NCI-H524 (cell line): Measurements from ENCODE around the gene F11.
"Not testable (repeated sequence)": the region's sequence is repeated elsewhere in the genome, so short reads cannot be mapped to it uniquely, and the experiment has no call there.

Source experiments
- DNase-seq, 2 experiments: peaks; one replicate each; lab custom pipeline; 2025; lab: John Stamatoyannopoulos, UW

Gene F11

DNA sequence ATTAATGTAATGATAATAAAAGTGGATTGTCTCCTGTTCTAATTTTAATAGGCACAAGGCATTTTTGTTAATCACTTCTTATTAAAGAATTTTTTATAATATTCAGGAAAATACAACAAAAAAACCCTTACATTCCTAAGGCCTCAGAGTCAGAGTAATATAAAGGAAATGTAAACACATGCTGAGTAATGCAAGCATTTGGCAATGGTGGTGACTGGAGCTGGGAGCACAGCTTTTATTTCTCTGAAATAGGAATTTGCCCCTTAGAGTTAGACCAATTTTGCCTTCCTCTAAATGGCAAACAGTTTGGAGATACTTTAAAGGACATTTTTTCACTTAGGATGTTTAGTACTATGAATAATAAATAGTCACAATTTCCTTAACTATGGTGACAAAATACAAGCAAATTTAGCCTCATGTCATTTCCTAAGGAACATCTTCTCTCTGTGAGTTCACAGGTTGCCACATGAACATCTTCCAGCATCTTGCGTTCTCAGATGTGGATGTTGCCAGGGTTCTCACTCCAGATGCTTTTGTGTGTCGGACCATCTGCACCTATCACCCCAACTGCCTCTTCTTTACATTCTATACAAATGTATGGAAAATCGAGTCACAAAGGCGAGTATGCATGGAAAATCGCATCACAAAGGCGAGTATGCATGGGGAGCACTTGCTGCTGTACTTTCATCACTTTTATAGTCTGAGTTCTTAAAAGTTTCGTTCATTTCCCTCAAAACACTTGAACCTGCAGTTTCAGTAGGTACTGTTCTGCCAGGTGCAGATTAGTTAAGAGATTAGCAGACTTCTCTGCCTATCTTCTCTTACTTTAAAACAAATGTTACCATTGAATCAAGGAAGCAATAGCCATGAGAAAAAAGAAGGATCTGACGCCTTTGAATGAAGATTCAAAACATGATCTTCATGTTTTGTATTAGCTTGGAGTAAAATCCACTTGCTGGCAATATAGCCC, 15.9 kb upstream of the F11 start:
- no peak for DNase-seq

DNA sequence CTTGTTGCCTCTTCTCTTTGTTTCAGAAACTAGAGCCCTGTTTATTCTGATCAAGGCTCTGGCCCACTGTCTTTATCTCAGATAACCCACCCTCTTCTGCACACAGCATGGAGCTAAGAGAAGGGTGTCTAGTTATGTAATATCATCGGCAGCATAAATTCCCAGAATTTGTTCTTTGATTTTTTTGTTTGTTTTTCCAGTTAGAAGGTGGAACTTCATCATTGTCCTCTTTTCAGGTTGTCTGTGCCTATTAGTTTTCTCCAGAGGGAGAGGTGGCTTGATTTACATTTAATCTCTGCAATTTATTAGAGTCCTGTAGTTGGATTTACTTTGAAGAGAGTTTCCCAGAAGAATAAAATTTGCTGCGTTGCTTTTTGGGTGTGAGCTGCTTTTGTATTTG, 15.2 kb upstream of the F11 start:
- no peak for DNase-seq

DNA sequence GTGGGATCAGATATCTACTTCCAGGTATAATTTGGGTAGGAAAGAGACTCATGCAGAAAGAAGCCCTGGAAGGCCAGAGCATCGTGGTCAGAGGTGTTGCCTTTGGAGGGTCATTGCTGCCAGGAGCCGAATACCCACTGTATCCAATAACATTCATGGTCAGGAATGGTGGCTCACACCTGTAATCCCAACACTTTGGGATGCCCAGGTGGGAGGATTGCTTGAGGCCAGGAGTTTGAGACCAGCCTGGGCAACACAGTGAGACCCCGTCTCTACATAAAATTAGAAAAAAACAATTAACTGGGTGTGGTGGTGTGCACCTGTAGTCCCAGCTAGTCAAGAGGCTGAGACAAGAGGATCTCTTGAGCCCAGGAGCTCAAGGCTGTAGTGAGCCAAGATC, 10.9 kb upstream of the F11 start:
- DNase-seq, result no peak

DNA sequence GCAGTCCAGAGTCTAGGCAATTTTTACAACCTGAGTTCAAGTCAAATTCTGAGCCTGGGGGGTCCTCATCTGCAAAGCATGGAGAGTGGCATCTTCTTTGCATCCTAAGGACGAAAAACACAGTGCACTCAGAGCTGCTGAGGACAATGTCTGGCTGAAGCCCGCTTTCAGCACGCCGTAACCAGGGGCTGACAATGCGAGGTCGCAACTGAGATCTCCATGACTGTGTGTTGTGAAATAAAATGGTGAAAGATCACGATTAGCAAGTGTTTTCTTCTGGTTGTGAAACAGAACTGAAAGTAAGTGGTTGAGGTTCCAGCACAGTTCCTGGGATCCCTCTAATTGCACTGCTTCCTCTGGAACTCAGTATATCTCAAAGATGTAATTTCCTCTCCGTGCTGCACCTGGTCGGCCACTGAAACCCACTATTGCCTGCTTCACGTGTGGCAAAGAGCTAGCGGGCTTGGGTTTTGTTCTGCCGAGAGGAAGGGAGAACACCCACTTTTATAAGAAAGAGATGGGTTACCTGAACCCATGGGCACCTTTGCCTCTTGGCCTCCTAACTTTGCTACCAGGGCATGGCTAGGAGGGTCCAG, 7.7 kb upstream of the F11 start:
- DNase-seq, result no peak

DNA sequence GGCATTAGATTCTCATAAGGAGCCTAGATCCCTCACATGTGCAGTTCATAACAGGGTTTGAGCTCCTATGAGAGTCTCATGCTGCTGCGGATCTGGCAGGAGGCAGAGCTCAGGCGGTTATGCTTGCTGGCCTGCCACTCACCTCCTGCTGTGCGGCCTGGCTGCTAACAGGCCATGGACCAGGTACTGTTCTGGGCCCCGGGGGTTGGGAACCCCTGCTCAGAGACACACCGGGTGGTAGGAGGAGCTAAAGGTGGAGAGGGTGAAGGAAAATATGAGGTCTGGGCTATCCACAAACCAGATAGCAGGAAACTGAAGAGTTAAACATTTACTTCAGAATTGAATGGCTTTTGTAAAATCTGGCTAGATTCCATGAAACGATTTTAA, 5.9 kb upstream of the F11 start:
- no peak for DNase-seq

DNA sequence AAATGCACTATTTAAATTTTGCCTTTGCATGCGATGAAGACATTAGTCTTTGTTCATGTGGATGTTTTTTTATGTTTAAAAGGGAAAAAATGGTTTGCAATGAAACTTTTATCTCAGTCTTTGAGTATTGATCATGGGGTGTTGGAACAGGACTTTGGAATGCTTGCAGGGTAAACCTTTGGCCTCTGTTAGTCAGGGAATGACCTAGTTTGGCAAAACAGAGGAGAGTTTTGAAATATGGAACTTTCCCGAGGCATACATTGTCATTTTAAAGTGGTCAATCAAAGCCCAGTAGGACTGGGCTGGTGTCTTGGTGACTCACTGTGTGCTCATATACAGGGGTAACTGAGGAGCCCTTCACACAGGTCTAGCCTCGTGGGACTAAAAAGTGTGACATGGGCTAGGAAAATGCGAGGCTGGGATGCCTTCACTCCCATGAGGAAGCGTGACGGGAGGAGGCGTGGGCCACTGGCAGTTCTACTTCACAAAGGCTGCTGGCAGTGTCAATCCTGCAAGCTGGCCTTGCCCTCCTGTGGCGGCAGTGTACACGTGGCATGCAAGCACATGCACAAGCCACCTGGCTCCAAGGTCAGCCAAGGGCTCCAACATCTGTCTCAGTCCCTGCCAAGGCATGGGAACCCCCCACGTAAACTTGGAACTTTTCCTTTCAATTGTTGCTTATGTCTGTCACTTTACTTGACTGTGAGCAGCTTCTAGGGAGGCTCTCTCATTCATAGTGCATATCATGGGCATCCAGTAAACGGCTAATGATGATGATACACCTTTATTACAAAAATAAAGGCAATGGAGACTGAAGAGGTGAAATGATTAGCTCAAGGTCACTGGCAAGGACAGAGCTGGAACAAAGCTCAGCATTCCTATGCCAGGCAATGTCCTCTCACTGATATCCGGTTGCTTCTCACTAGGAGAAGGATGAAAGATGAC, 5.2 kb upstream of the F11 start:
- no peak for DNase-seq

DNA sequence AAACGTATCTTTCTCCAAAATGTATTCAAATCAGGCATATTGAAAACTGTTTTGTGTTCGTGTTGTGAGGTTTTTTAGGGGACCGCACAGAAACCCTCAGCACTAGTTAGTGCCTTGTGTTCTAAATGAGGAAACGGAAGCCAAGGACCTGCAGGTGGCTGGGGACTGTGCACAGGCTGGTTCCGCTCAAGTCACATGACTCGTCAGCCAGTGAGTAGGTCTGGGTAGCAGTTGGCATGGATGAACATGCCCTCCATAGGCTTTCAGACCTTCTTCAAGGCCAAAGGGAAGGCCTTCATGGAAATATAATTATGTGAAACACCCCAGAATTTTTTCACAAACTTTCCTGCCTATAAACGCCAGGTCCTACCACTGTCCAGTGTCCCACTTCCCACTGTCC, 1.3 kb upstream of the F11 start:
- no peak for DNase-seq

DNA sequence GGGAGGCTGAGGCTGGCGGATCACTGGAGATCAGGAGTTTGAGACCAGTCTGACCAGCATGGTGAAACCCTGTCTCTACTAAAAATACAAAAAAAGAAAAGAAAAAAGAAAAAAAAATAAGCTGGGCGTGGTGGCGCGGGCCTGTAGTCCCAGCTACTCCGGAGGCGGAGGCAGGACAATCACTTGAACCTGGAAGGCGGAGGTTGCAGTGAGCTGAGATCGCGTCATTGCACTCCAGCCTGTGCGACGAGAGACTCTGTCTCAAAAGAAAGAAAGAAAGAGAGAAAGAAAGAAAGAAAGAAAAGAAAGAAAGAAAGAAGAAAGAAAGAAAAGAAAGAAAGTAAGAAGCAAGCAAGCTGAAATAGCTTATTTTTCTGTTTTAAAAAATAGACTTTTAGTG, 739 bp upstream of the F11 start:
- not testable (repeated sequence) for DNase-seq

DNA sequence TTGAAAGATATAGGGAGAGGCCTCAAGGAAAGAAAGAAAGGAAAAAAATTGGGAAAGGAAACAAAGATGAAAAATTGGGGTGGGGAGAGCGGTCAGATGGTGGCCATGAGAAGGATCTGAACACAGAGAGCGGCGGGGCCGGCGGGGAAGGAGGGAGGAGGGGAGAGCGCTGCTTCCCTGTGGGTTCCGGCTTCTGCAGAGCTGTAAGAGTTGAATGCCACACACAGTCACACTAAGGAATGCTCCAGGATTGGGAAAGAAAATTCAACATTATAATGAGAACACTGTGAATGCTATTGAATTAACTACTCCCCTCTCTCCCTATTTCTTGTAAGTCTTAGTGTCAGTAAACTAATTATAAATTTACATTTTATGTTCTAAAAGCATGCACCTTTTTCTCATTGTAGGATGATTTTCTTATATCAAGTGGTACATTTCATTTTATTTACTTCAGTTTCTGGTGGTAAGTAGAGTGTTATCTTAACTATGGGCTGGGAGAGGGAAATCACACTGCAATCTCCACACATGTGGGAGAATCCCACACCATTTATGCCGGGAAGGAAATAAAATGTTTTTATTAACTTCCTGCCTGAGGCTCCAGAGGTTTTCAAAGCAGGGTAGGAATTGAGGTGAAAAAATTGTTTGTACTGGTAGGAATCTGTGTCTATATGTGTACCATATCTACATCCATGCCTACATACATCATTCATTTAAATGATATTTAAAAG, 904 bp downstream of the F11 start:
- no peak for DNase-seq

DNA sequence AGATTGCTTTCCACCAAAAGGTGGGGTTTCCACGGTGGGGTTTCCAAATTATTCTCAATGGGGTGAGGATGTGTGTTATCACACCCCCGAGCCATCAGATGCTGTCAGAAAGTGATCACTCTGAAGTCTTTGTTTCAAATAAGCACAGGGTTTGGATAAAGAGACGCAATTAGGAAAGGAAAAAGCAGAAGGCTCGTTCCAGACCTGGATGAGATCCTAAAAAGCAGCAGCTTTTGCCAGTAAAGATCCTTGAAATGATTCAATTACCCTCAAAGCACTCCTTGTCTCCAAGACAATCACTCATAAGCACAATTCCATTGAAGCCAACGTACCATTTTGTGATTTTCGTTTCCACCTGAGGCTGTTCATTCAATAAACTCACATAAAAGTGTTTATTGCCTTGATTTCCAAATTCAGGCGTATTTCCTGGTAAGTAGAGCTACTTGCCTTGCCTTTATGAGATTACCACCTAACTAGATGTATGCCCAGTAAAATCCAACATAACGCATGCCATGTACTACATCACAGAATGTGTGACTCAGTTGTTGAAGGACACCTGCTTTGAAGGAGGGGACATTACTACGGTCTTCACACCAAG, 5.2 kb downstream of the F11 start:
- no peak for DNase-seq

DNA sequence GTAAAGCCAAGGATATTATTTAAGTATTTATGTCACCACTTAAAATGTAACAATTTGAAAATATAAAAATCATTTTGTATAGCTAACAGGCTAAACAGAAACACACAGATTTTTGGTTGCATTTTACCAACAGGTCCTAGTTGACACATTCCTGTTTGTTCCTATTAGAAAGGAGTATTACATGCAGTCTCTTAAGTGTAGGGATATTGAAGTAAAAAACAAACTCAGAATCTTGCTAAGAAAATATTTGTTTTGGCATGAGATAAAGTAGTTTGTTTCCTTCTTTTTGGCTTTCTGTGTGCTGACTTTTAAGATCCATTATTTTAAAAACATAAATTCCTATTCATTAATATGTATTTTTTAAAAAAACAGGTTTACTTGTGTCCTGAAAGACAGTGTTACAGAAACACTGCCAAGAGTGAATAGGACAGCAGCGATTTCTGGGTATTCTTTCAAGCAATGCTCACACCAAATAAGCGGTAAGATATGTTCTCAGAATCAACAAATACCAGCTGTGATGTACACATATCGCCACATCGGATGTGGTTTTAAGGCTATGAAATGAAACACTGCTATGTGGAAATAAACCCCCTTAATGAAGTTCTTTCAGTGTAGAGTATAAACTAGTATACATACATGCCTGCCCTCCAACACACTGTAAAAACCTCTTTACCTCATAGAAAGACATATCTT, 6.9 kb downstream of the F11 start:
- DNase-seq, result no peak

DNA sequence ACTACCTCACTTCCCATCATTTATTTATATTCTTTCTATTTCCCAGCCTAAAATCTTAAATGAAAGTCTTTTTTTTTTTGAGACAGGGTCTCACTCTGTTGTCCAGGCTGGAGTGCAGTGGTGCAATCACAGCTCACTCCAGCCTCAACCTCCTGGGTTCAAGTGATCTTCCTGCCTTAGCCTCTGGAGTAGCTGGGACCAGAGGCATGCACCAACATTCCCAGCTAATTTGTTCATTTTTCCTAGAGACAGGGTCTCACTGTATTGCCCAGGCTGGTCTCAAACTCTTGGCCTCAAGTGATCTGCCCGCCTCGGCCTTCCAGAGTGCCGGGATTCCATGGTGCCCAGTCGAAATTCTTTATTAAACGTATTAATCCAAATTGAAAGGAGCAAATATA, 7.4 kb downstream of the F11 start:
- DNase-seq, result not testable (repeated sequence)

DNA sequence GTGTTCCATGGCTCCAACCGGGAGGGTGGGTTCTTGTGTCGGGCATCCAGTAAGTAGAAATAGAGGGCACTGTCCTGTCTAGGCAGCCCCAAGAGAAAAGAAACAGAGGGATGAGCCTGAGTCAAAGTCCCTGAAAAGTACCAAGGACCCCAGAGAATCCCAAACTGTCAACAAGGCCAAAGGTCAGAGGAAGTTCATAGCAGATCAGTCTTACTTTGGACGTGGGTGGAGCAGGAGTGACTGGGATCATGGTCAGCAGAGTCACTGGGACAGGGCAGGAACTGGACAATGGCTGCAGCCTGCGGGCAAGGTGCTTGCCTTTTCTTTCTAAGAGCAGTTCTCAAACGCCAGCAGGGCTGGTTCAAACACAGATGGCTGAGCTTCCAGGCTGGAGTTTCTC, 17.3 kb downstream of the F11 start:
- no peak for DNase-seq

DNA sequence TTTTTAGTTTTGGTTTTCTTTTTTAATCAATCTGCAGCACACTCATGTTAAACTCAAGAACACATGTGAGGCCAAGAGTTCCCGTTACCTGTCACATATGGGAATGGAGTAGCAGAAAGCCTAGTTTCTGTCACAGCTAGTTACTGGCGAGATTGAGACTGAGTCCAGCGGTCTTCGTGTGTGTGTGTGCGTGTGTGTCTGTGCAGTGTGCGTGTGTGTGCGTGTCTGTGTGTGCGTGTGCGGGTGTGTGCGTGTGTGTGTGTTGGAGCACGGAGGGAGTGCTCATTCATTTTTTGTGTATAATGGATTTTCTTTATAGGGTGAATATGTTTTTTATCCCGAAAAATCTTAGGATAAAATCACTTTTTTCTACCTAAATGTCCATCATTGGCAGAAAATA, 19.2 kb downstream of the F11 start:
- DNase-seq, result no peak

DNA sequence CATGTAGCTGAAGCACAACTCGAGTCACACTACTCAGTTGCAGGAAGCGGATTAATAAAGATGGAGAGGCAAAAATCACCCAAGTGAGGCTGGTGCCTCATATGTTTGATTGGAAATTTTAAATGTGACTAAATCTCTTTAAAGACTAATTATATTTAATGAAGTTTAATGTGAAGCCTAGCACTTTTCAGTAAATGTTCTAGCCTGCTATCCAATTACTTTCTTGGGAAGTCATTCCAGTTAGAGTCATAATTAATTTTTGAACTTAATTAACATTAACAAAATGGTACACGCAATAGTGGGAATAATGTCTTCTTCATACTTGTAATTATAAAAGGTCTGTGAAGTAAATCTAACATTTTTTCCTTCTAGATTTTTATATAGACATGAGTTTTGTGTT, 20.6 kb downstream of the F11 start:
- DNase-seq, result no peak

DNA sequence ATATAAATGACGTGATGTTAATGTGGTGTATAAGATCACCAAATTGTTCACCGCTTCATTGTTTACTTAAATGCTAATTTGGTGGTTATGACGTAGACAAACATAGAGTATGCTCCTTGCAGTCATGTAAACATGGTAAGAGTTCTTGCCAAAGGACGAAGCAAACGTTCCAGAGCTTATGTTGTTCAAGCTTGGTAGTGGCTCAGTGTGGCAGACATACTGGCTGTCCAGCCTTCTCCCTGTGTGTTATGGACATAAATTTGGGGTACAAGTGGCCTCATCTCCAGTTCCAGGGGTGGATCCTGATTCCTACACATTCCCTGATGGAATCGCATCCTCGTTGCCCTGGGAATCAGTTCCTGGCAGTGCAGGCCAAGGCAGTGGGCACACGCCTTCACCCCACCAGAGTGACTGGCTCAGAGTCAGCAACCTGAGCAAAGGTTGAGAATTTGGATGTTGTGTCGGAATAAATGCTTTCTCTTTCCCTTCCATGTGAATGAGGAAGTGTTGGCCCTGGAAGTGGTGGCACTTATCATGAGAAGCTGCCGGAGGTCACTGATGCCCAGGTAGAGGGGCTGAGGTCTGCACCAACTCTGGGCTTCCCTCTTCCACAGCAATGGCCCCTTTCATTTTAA, 25.4 kb downstream of the F11 start:
- DNase-seq, result no peak

DNA sequence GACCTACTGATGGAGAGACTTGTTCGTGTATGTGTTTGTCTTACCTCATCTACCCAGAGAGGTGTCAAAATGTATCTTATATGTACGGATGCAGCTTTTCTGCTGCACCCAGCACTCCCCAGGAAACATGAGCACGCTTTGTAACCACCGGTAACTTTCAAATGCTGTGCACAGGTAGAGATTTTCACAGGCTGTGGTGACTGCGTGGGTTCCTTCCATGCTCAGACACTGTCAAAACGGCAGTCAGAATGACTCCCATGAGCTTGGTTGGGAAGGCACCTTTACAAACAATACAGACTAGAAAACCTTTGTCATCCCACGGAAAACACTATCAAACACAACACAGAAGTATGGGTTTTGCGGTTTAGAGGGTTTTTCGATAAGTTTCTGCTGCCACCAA, 28.2 kb downstream of the F11 start:
- no peak for DNase-seq

DNA sequence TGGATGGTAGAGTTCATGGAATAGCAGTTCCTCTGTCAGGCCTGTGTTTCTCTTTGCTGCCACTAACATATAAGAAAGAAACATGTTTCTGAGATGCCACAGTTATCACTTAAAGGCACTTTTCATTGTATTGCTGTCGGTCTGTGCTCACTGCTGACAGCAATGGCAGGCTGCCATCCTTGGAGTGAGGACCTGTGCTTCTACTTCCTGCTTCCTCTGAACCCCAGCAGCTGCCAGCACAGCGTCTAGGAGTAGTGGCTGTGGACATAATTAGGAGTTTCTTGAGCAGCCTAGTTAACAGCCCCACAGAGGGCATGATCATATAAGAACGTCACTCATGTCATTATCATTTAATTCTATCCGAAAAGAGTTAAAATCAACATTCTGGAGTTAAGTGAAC, 30.5 kb downstream of the F11 start:
- DNase-seq, result no peak

DNA sequence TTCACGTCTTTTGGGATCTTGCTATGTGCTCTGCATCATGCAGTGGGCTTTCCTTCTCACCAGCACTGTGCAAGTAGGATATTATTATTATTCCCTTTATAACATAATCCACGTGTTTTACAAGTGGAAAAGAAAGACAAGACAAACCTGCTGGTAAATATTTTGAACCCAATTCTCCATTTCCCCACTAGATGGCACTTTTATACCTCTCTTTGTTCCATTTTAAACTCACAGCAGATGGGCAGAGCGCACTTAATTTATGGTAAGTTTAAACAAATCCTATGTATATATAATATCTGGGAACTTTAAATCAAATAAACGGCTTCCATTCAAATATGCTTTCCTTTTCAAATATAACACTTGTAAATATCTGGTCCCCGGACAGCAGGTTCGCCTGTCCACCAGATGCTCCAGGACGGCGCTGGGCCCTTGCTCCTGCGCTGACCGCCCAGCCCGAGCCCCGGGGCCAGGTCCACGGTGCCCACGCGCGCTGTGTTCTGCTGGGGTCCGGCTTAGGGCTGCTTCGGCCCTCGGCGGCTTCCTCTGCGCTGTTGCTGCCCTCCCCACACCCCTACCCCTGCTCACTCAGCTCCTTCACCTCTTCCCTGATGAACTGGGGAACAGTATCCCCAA, 31.1 kb downstream of the F11 start:
- peak; percentile 2 to 42 for DNase-seq
